ENCODE data around the gene PDHA2. TPM values are rescaled to one million over a fixed set of nuclear protein-coding genes. Genes with fewer than 3 reads are reported as not detected.
"Not testable (repeated sequence)": the region's sequence is repeated elsewhere in the genome, so short reads cannot be mapped to it uniquely, and the experiment has no call there.

PDHA2 gene
- not detected for total RNA-seq
- long read RNA-seq, result 0 reads

- intact Hi-C loops (cut with DNase I), result no loop called here
- no peak for DNase-seq (ENCODE audit: low spot score)
These were observed at the start of gene PDHA2 for GRCh38 chr4:95839891-95840290. TSS of gene PDHA2 (plus strand) at chr4:95840093. CDS start at chr4:95840151, 58 bp downstream.

GRCh38 chr4:95798003-95798402, 41.9 kb upstream of the PDHA2 start:
- intact Hi-C loops (cut with DNase I), result no loop called here
- no peak for DNase-seq (ENCODE audit: low spot score)

- intact Hi-C loops (cut with DNase I), result no loop called here
- no peak for DNase-seq (ENCODE audit: low spot score)
These were observed 41.2 kb upstream of the PDHA2 start for GRCh38 chr4:95798727-95799126.

GRCh38 chr4:95821867-95822266, 18.0 kb upstream of the PDHA2 start:
- DNase-seq (ENCODE audit: low spot score), result no peak
- intact Hi-C loops (cut with DNase I), result no loop called here

GRCh38 chr4:95825546-95825945, 14.3 kb upstream of the PDHA2 start:
- intact Hi-C loops (cut with DNase I), result no loop called here
- no peak for DNase-seq (ENCODE audit: low spot score)

- DNase-seq (ENCODE audit: low spot score), result no peak
- intact Hi-C loops (cut with DNase I), result no loop called here
These were observed 9.2 kb upstream of the PDHA2 start for GRCh38 chr4:95830651-95831050.

- no peak for DNase-seq (ENCODE audit: low spot score)
- intact Hi-C loops (cut with DNase I), result no loop called here
These were observed 8.7 kb upstream of the PDHA2 start for GRCh38 chr4:95831166-95831565.

- intact Hi-C loops (cut with DNase I), result no loop called here
- no peak for DNase-seq (ENCODE audit: low spot score)
These were observed 6.1 kb upstream of the PDHA2 start for GRCh38 chr4:95833711-95834194.

- intact Hi-C loops (cut with DNase I), result no loop called here
- DNase-seq (ENCODE audit: low spot score), result no peak
These were observed 4.2 kb upstream of the PDHA2 start for GRCh38 chr4:95835672-95836071.

- intact Hi-C loops (cut with DNase I), result no loop called here
- no peak for DNase-seq (ENCODE audit: low spot score)
These were observed 1.7 kb upstream of the PDHA2 start for GRCh38 chr4:95838192-95838591.

GRCh38 chr4:95847908-95848460, 8.1 kb downstream of the PDHA2 start:
- intact Hi-C loops (cut with DNase I), result no loop called here
- DNase-seq (ENCODE audit: low spot score), result no peak

- no peak for DNase-seq (ENCODE audit: low spot score)
- intact Hi-C loops (cut with DNase I), result no loop called here
These were observed 10.3 kb downstream of the PDHA2 start for GRCh38 chr4:95850161-95850560.

GRCh38 chr4:95857761-95858160, 17.9 kb downstream of the PDHA2 start:
- intact Hi-C loops (cut with DNase I), result no loop called here
- no peak for DNase-seq (ENCODE audit: low spot score)

GRCh38 chr4:95867919-95868318, 28.0 kb downstream of the PDHA2 start:
- intact Hi-C loops (cut with DNase I), result no loop called here
- no peak for DNase-seq (ENCODE audit: low spot score)

GRCh38 chr4:95869414-95869813, 29.5 kb downstream of the PDHA2 start:
- intact Hi-C loops (cut with DNase I); DNase-seq (ENCODE audit: low spot score): not testable (repeated sequence)

GRCh38 chr4:95869961-95870500, 30.1 kb downstream of the PDHA2 start:
- intact Hi-C loops (cut with DNase I), result no loop called here

GRCh38 chr4:95877636-95878035, 37.7 kb downstream of the PDHA2 start:
- no peak for DNase-seq (ENCODE audit: low spot score)
- intact Hi-C loops (cut with DNase I), result no loop called here

More at GRCh38 chr4:95869961-95870500, 30.1 kb downstream of the PDHA2 start:
- no peak for DNase-seq (ENCODE audit: low spot score)

- no peak for DNase-seq (ENCODE audit: low spot score)
- intact Hi-C loops (cut with DNase I), result no loop called here
These were observed 47.7 kb downstream of the PDHA2 start for GRCh38 chr4:95887551-95887950.

- DNase-seq (ENCODE audit: low spot score), result no peak
- intact Hi-C loops (cut with DNase I), result no loop called here
These were observed 49.8 kb downstream of the PDHA2 start for GRCh38 chr4:95889662-95890061.

All from cardiac septum (tissue), 1 donor.